MM.1S (cell line): ENCODE measurements around the gene CHTF8.

Source experiments
- DNase-seq: peaks from one replicate; pipeline ENCODE4 v3.0.0-alpha.2; 2015
- H2AFZ ChIP-seq: fragments of 300-600 bp; sonication (generic); 2 replicates; pipeline ENCODE4 v1.6.0; 2016; ENCODE audit warnings: antibody characterized with exemption, low read length
- H3F3A ChIP-seq: fragments of 300-600 bp; sonication (generic); 2 replicates; pipeline ENCODE4 v1.6.1; 2016; ENCODE audit warnings: mild to moderate bottlenecking, antibody characterized with exemption, low read length, moderate library complexity, mixed read lengths; ENCODE audit not compliant: insufficient read depth
- H3K27ac ChIP-seq: fragments of 300-600 bp; sonication (generic); 2 replicates; pipeline ENCODE4 v1.5.1; 2016; ENCODE audit warnings: mild to moderate bottlenecking, low read length
- H3K27me3 ChIP-seq: fragments of 300-600 bp; sonication (generic); replicated peaks from 2 replicates; pipeline ENCODE4 v1.6.0; 2016; ENCODE audit warnings: low read length; ENCODE audit not compliant: insufficient read depth
- H3K36me3 ChIP-seq: fragments of 300-600 bp; sonication (generic); replicated peaks from 2 replicates; pipeline ENCODE4 v1.6.1; 2016; ENCODE audit warnings: mild to moderate bottlenecking, low read length, mixed read lengths; ENCODE audit not compliant: insufficient read depth
- H3K4me1 ChIP-seq: fragments of 300-600 bp; sonication (generic); 2 replicates; pipeline ENCODE4 v1.6.1; 2016; ENCODE audit warnings: low read length, mixed read lengths
- H3K4me2 ChIP-seq: fragments of 300-600 bp; sonication (generic); 2 replicates; pipeline ENCODE4 v1.6.0; 2016; ENCODE audit warnings: low read depth, low read length
- H3K4me3 ChIP-seq: fragments of 300-600 bp; sonication (generic); 2 replicates; pipeline ENCODE4 v1.5.1; 2016; ENCODE audit warnings: low read length, mixed read lengths
- H3K79me2 ChIP-seq: fragments of 300-600 bp; sonication (generic); 2 replicates; pipeline ENCODE4 v1.6.1; 2016; ENCODE audit warnings: mixed run types, low read length, mixed read lengths
- H3K9ac ChIP-seq: fragments of 300-600 bp; sonication (generic); 2 replicates; pipeline ENCODE4 v1.6.1; 2016; ENCODE audit warnings: low read length, mixed read lengths
- H3K9me2 ChIP-seq: fragments of 300-600 bp; sonication (generic); replicated peaks from 2 replicates; pipeline ENCODE4 v1.6.1; 2016; ENCODE audit warnings: mild to moderate bottlenecking, low read length, mixed read lengths; ENCODE audit not compliant: insufficient read depth
- H3K9me3 ChIP-seq: fragments of 300-600 bp; sonication (generic); replicated peaks from 2 replicates; pipeline ENCODE4 v1.6.1; 2016; ENCODE audit warnings: mild to moderate bottlenecking, low read length, mixed read lengths; ENCODE audit not compliant: insufficient read depth
- H4K20me1 ChIP-seq: fragments of 300-600 bp; sonication (generic); 2 replicates; pipeline ENCODE4 v1.6.1; 2016; ENCODE audit warnings: mild to moderate bottlenecking, low read length, moderate library complexity, mixed read lengths; ENCODE audit not compliant: insufficient read depth
- CTCF ChIP-seq: fragments of 300-600 bp; sonication (generic); IDR thresholded peaks from 2 replicates; pipeline ENCODE4 v1.5.1; 2016; ENCODE audit warnings: antibody characterized with exemption, low read length, mixed read lengths
- EZH2 ChIP-seq: fragments of 300-600 bp; sonication (generic); optimal IDR thresholded peaks from 2 replicates; pipeline ENCODE3; 2017; ENCODE audit warnings: low read depth, mild to moderate bottlenecking, antibody characterized with exemption, low read length, mixed read lengths
- EZH2phosphoT487 ChIP-seq: fragments of 300-600 bp; sonication (generic); IDR thresholded peaks from 2 replicates; pipeline ENCODE4 v1.6.1; 2018; ENCODE audit warnings: antibody characterized with exemption, low read length

The CHTF8 gene

DNA sequence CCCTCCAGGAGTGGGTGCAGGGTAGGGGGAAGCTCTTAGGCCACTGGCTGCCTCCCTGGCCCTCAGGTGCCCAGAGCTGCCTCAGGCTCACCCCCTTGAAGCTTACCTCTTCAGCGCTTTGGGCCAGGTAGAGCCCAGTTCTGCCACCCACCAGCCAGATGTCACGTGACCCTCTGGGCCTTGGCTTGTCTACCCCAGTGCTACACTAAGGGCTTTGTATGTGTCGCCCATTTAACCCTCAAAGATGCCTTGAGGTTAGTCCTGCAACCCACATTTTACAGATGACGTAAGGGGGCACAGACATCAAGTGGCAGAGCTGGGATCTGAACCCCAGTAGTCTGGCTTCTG, 23.5 kb downstream of the CHTF8 start:
- Histone ChIP-seq H3K4me2 (no peak overlapping the region), H3K27ac (no peak overlapping the region), H3K79me2 (no peaks in the 10 kb centered on the region), H4K20me1 (no peaks in the 10 kb centered on the region), H3F3A (no peaks in the 10 kb centered on the region), H3K9me2 (no peaks in the 10 kb centered on the region), H3K4me1 (no peaks in the 10 kb centered on the region), H3K4me3 (no peak overlapping the region), H3K9me3 (no peaks in the 10 kb centered on the region), H3K27me3 (no peaks in the 10 kb centered on the region), H3K36me3 (no peaks in the 10 kb centered on the region), H3K9ac (no peak overlapping the region), H2AFZ (no peak overlapping the region)
- no peak for TF ChIP-seq EZH2
- TF ChIP-seq CTCF, result no peak
- no peak for TF ChIP-seq EZH2phosphoT487
- DNase-seq, result no peak

DNA sequence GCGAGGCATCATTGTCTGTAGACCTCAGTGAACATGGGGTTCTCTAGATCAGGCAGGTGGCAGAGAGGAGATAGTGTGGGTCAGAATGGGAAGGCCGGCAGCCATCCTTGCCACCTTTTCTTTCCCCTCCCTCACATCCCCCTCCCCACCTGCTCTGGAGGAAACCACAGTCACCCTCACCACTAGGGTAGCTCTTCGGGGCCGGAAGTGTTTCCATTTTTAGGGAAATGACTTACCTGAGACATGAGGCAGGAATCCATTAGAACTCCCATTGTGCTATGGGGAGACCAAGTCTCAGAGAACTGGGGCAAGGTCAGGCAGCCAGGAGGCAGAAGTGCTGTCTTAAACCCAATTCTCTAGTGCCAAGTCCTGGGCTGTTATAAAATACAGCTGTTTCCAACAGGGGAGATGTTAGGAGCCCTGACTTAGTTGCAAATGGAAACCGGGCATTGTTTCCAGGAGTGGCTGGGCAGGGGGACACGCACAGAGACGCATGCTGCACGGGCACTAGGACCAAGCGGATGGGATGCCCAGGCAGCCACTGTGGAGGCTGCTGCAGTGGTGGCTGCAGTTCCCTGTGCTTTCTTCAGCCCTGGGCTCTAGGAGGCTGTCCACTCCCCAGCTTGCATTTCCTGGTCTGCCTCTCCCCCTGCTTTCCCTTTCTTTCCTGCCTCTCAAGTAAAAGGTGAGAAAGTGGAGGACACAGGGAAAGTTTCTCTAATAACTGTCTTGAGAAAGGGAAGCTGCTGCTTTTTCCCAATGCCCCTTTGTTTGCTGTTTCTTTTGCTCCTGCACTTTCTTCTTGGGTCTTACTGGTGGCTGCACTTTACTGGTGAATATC, 24.1 kb downstream of the CHTF8 start:
- Histone ChIP-seq H3K79me2 (no peaks in the 10 kb centered on the region), H3K4me1 (no peaks in the 10 kb centered on the region), H3F3A (no peaks in the 10 kb centered on the region), H3K9me3 (no peaks in the 10 kb centered on the region), H4K20me1 (no peaks in the 10 kb centered on the region), H3K9ac (no peak overlapping the region), H3K9me2 (no peaks in the 10 kb centered on the region), H3K27me3 (no peaks in the 10 kb centered on the region), H3K4me2 (no peak overlapping the region), H3K36me3 (no peaks in the 10 kb centered on the region), H3K27ac (no peak overlapping the region), H2AFZ (no peak overlapping the region), H3K4me3 (no peak overlapping the region)
- DNase-seq, result no peak
- TF ChIP-seq CTCF (no peak), EZH2 (no peak), EZH2phosphoT487 (no peak)

- TF ChIP-seq CTCF (no peak), EZH2phosphoT487 (no peak), EZH2 (no peak)
- DNase-seq, result no peak
- Histone ChIP-seq H3K9me2 (no peaks in the 10 kb centered on the region), H3K27ac (no peak overlapping the region), H3K4me3 (no peak overlapping the region), H3K4me2 (no peak overlapping the region; the same call in 1 of the 2 replicates), H3K79me2 (no peaks in the 10 kb centered on the region), H2AFZ (no peak overlapping the region), H3K4me1 (no peaks in the 10 kb centered on the region), H3K9ac (no peak overlapping the region), H3K36me3 (no peaks in the 10 kb centered on the region), H4K20me1 (no peaks in the 10 kb centered on the region), H3K27me3 (no peaks in the 10 kb centered on the region), H3K9me3 (no peaks in the 10 kb centered on the region), H3F3A (no peaks in the 10 kb centered on the region)
These were observed 24.9 kb downstream of the CHTF8 start for GRCh38 chr16:69107316-69107962.
